Ovary (tissue), 9 donors: ENCODE data around the gene RASAL2. TPM values are rescaled to one million over a fixed set of nuclear protein-coding genes. Genes with fewer than 3 reads are reported as not detected.
A peak's percentile ranks its signal among the peaks of the same experiment; 100 is the strongest.

Experiments
- DNase-seq, 5 donors: peaks; one replicate each; pipeline ENCODE4 v3.0.0-alpha.2; 2019 to 2020
- H3K27ac ChIP-seq, 2 donors: fragments of 200-600 bp; one replicate each; pipeline versions ENCODE4 v1.5.1 to v1.8.0; 2019 to 2022
- H3K27me3 ChIP-seq: fragments of 200-600 bp; one replicate; pipeline ENCODE4 v1.8.0; 2022
- H3K36me3 ChIP-seq: fragments of 200-600 bp; sonication (generic); one replicate; pipeline ENCODE4 v1.5.1; 2019
- H3K4me1 ChIP-seq: one replicate; pipeline ENCODE4 v1.8.1; 2013; ENCODE audit warnings: mild to moderate bottlenecking, moderate library complexity; ENCODE audit not compliant: insufficient read depth
- H3K4me3 ChIP-seq: fragments of 200-600 bp; sonication (generic); one replicate; pipeline ENCODE4 v1.5.1; 2017
- H3K9me3 ChIP-seq, 2 donors: fragments of 200-600 bp in 1 of 2; sonication (generic) in 1 of 2; one replicate each; pipeline versions ENCODE4 v1.5.1 to v1.8.1; 2013 to 2019; ENCODE audit warnings: mild to moderate bottlenecking in 1 of 2, moderate library complexity in 1 of 2
- EP300 ChIP-seq: sonication (generic); formaldehyde crosslinking; IDR thresholded peaks from one replicate; pipeline ENCODE4 v1.6.1; 2017; ENCODE audit warnings: antibody characterized with exemption
- POLR2A ChIP-seq: fragments of 450-650 bp; IDR thresholded peaks from one replicate; pipeline ENCODE4 v1.6.1; 2017; ENCODE audit warnings: antibody characterized with exemption, mild to moderate bottlenecking, moderate library complexity
- WGBS, 3 donors: extraction: QIAGEN DNeasy Blood & Tissue Kit in 1 of 3; methylation state at CpG; one replicate each; pipeline versions ENCODE4 v1.1.5 to v1.1.7; 2013 to 2017; 5-methylcytosine and 5-hydroxymethylcytosine counted together
- intact Hi-C, 4 donors: fragments of 100-400 bp; cut with DNase I; formaldehyde crosslinking; loops; one replicate each; pipeline versions ENCODE4 v1.11.0 to v1.15.1; 2022 to 2023
- polyA plus RNA-seq, 2 donors: library from polyadenylated mRNA; stranded (reverse); fragments of 200-250 nt in 1 of 2; fragments of 350-450 nt in 1 of 2; fragmentation: Illumina TruSeq in 1 of 2; extraction: RNeasy Lipid Tissue Mini Kit (QIAGEN cat#74804) in 1 of 2; gene quantifications; one replicate each; pipeline ENCODE4 v1.2.3, GENCODE V29; 2013 to 2014
- total RNA-seq, 7 donors: library from RNA; depleted of rRNA in 2 of 7; stranded (reverse); fragments of >200 nt in 2 of 7; fragmentation: NEBNext Ultra II Directional in 3 of 7; extraction: Animal tissue kit (Norgen Biotek cat#: 25700) in 3 of 7; gene quantifications; one replicate each; pipeline versions ENCODE4 v1.1.0 to v1.2.4, GENCODE V29; 2016 to 2023
- TF ChIP-seq, protein P1 (sequence below), 3 donors: fragments of 450-650 bp in 2 of 3; fragments of 200-600 bp in 1 of 3; IDR thresholded peaks; one replicate each; pipeline versions ENCODE4 v1.5.1 to v1.8.0; 2016 to 2022; ENCODE audit warnings: antibody characterized with exemption in 3 of 3, mild to moderate bottlenecking in 1 of 3
- donor health status: DM: no; HTN: no; CAD: no; lungs with moderate emphysema.
- donor health status: DM: no; HTN: no; CAD: no.
- donor health status: Bipolar disorder and iron deficiency.
- donor health status: DM: yes; HTN: yes; CAD: no.
- donor health status: DM: no; HTN: no; CAD: no.
- donor health status: DM: yes; HTN: yes; CAD: no.

Gene RASAL2
- total and polyA plus RNA-seq, 9 donors: 4.2 to 20.5 (median 11.5) TPM

DNA sequence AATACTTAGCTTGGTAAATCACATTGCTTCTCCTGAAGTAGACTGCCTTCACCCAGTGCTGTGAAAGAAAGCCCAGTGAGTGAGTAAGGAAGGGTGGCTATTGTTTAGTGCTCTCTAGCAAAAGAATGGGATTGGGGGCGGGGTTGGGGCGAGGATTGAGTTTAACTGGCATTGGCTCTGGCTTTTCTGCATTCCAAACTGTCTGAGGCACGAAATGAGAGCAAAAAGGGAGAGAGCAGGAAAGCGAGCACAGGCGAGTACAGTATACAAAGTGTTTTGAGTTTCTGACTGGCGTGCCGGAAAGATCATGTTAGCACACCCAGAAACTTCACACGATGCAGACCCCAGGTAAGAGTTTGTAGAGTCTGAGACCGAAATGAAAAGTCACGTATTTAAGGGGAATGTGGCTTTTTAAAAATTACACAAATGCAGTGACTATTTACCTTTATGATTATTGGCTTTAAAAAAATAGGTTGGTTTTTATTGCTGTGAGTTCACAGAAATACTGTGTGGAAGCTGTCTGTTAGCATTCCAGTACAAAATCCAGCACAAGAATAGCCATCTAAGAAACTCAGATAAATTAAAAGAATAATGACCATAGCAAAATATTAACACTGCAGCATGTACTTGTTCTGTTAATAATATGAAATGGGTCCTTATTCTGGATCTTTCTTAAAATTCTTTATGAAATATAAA lies 247.5 kb downstream of the RASAL2 start:
- DNase-seq: peak in 4 of 5 donors; percentile 15 to 54 (median 30)
- H3K4me3 ChIP-seq: peak overlapping the region; percentile 8
- TF ChIP-seq, protein P1, sequence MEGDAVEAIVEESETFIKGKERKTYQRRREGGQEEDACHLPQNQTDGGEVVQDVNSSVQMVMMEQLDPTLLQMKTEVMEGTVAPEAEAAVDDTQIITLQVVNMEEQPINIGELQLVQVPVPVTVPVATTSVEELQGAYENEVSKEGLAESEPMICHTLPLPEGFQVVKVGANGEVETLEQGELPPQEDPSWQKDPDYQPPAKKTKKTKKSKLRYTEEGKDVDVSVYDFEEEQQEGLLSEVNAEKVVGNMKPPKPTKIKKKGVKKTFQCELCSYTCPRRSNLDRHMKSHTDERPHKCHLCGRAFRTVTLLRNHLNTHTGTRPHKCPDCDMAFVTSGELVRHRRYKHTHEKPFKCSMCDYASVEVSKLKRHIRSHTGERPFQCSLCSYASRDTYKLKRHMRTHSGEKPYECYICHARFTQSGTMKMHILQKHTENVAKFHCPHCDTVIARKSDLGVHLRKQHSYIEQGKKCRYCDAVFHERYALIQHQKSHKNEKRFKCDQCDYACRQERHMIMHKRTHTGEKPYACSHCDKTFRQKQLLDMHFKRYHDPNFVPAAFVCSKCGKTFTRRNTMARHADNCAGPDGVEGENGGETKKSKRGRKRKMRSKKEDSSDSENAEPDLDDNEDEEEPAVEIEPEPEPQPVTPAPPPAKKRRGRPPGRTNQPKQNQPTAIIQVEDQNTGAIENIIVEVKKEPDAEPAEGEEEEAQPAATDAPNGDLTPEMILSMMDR (IDR thresholded peaks at IDR 0.05): no peak
- TF ChIP-seq POLR2A: no peak
- no peak for TF ChIP-seq EP300
- intact Hi-C loops: no loop called here
- 4 to 9% (median 5%) methylated on average over 10 of the region's 10 CpGs for WGBS, 3 donors
- H3K27ac ChIP-seq: no peak overlapping the region
- no peaks in the 10 kb centered on the region for H3K36me3 ChIP-seq
- H3K27me3 ChIP-seq: no peaks in the 10 kb centered on the region
- peaks cover 5% of the 10 kb centered on the region for H3K4me1 ChIP-seq
- no peaks in the 10 kb centered on the region for H3K9me3 ChIP-seq

DNA sequence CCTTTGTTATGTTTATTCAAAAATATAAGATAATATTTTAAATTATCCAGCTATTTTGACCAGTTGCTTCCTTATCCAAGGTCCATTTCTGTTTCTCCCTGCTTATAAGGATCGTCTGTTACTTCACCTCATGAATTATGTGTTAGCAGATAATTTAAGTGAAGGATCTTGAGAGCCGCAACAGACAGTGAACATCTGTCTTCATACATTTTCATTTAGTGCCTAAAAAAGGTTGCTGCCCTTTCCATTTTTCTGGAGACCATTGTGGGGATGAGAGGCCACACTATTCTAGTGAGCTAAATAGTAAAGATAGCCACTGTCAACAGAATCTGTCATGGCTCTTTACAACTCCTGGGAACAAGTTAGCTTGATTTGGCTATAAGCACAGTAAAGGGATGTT lies 248.8 kb downstream of the RASAL2 start:
- no peak for TF ChIP-seq POLR2A
- TF ChIP-seq, protein P1 (IDR thresholded peaks at IDR 0.05): no peak
- no peak for TF ChIP-seq EP300
- Histone ChIP-seq H3K4me1 (peaks cover 5% of the 10 kb centered on the region), H3K27ac (no peak overlapping the region), H3K4me3 (no peak overlapping the region), H3K36me3 (no peaks in the 10 kb centered on the region), H3K27me3 (no peaks in the 10 kb centered on the region), H3K9me3 (no peaks in the 10 kb centered on the region)
- WGBS, 3 donors: 25 to 34% (median 29%) methylated on average over 2 of the region's 2 CpGs
- no peak for DNase-seq
- intact Hi-C loops: no loop called here

- Histone ChIP-seq H3K27ac (no peak overlapping the region), H3K36me3 (no peaks in the 10 kb centered on the region), H3K27me3 (no peaks in the 10 kb centered on the region), H3K4me1 (peaks cover 5% of the 10 kb centered on the region), H3K4me3 (no peak overlapping the region), H3K9me3 (no peaks in the 10 kb centered on the region)
- TF ChIP-seq POLR2A: no peak
- TF ChIP-seq, protein P1 (IDR thresholded peaks at IDR 0.05): peak in 1 of 3 donors; percentile 8
- intact Hi-C loops: no loop called here
- WGBS, 3 donors: 15 to 31% (median 31%) methylated on average over 5 of the region's 5 CpGs
- no peak for DNase-seq
Measured at GRCh38 chr1:178344513-178345091, 250.7 kb downstream of the RASAL2 start.

GRCh38 chr1:178345238-178345637 lies 251.3 kb downstream of the RASAL2 start:
- Histone ChIP-seq H3K4me1 (peaks cover 5% of the 10 kb centered on the region), H3K27ac (no peak overlapping the region), H3K4me3 (no peak overlapping the region), H3K36me3 (no peaks in the 10 kb centered on the region), H3K27me3 (no peaks in the 10 kb centered on the region), H3K9me3 (no peaks in the 10 kb centered on the region)
- TF ChIP-seq, protein P1 (IDR thresholded peaks at IDR 0.05): no peak
- TF ChIP-seq POLR2A: no peak
- no peak for TF ChIP-seq EP300
- DNase-seq: no peak
- intact Hi-C loops: no loop called here
- 95 to 98% (median 97%) methylated on average over 4 of the region's 4 CpGs for WGBS, 3 donors
